Loucy (cell line): Measurements from ENCODE around the gene INHA.

Experiments
- H2AFZ ChIP-seq: fragments of 200-600 bp; sonication (generic); 2 replicates; pipeline ENCODE4 v1.6.0; 2016; ENCODE audit warnings: antibody characterized with exemption, mild to moderate bottlenecking, low read length, moderate library complexity
- H3F3A ChIP-seq: fragments of 200-600 bp; 2 replicates; pipeline ENCODE4 v1.6.0; 2016; ENCODE audit warnings: antibody characterized with exemption, low read depth, mild to moderate bottlenecking
- H3K27me3 ChIP-seq: fragments of 200-600 bp; sonication (generic); 2 replicates; pipeline ENCODE4 v1.6.1; 2014; ENCODE audit warnings: low read length, mild to moderate bottlenecking; ENCODE audit not compliant: insufficient read depth, poor library complexity, severe bottlenecking
- H3K36me3 ChIP-seq: fragments of 200-600 bp; sonication (generic); 2 replicates; pipeline ENCODE4 v1.6.1; 2016; ENCODE audit warnings: low read length; ENCODE audit not compliant: insufficient read depth
- H3K4me1 ChIP-seq: fragments of 200-600 bp; sonication (generic); 2 replicates; pipeline ENCODE4 v1.5.1; 2014; ENCODE audit warnings: low read length, mild to moderate bottlenecking; ENCODE audit not compliant: insufficient read depth, poor library complexity, severe bottlenecking
- H3K4me2 ChIP-seq: fragments of 200-600 bp; sonication (generic); 2 replicates; pipeline ENCODE4 v1.6.0; 2014; ENCODE audit warnings: antibody characterized with exemption, low read length, low read depth, mild to moderate bottlenecking; ENCODE audit not compliant: poor library complexity, severe bottlenecking
- H3K4me3 ChIP-seq: fragments of 200-600 bp; sonication (generic); 2 replicates; pipeline ENCODE4 v1.5.1; 2014; ENCODE audit warnings: low read length, mild to moderate bottlenecking, mixed read lengths; ENCODE audit not compliant: poor library complexity, severe bottlenecking
- H3K79me2 ChIP-seq: fragments of 200-600 bp; sonication (generic); 2 replicates; pipeline ENCODE4 v1.6.1; 2014; ENCODE audit warnings: low read length; ENCODE audit not compliant: insufficient read depth
- H3K9ac ChIP-seq: fragments of 200-600 bp; sonication (generic); 2 replicates; pipeline ENCODE4 v1.6.0; 2014; ENCODE audit warnings: mild to moderate bottlenecking, low read depth, low read length, moderate library complexity; ENCODE audit not compliant: poor library complexity, severe bottlenecking
- H3K9me2 ChIP-seq: fragments of 200-600 bp; sonication (generic); replicated peaks from 2 replicates; pipeline ENCODE4 v1.6.1; 2016; ENCODE audit warnings: low read depth, low read length, mixed read lengths
- H3K9me3 ChIP-seq: fragments of 200-600 bp; sonication (generic); 2 replicates; pipeline ENCODE4 v1.6.1; 2014; ENCODE audit warnings: mild to moderate bottlenecking, antibody characterized with exemption, low read length, low read depth; ENCODE audit not compliant: insufficient read depth
- H4K20me1 ChIP-seq: fragments of 200-600 bp; sonication (generic); 2 replicates; pipeline ENCODE4 v1.6.0; 2014; ENCODE audit warnings: antibody characterized with exemption, low read length, mild to moderate bottlenecking; ENCODE audit not compliant: insufficient read depth, poor library complexity, severe bottlenecking
- CTCF ChIP-seq: fragments of 200-600 bp; sonication (generic); conservative IDR thresholded peaks from 2 replicates; pipeline ENCODE4 v1.5.1; 2014; ENCODE audit warnings: mild to moderate bottlenecking, antibody characterized with exemption, low read length
- EZH2phosphoT487 ChIP-seq: fragments of 200-600 bp; IDR thresholded peaks from 2 replicates; pipeline ENCODE4 v1.6.1; 2018; ENCODE audit warnings: antibody characterized with exemption, mild to moderate bottlenecking, moderate library complexity, borderline replicate concordance

Gene INHA

GRCh38 chr2:219607931-219608330, 35.8 kb downstream of the INHA start:
- no peaks in the 10 kb centered on the region for H3K9me2 ChIP-seq
- H4K20me1 ChIP-seq: no peaks in the 10 kb centered on the region
- no peaks in the 10 kb centered on the region for H3K27me3 ChIP-seq
- H2AFZ ChIP-seq: no peak overlapping the region
- H3K36me3 ChIP-seq: peaks cover 8% of the 10 kb centered on the region; the same call in 1 of the 2 replicates
- H3K4me3 ChIP-seq: no peak overlapping the region
- TF ChIP-seq CTCF (no peak), EZH2phosphoT487 (no peak)
- no peaks in the 10 kb centered on the region for H3K4me1 ChIP-seq
- no peaks in the 10 kb centered on the region for H3K79me2 ChIP-seq
- H3K9me3 ChIP-seq: no peaks in the 10 kb centered on the region
- no peak overlapping the region for H3K4me2 ChIP-seq
- no peak overlapping the region for H3K9ac ChIP-seq
- H3F3A ChIP-seq: no peaks in the 10 kb centered on the region

GRCh38 chr2:219608399-219608964, 36.4 kb downstream of the INHA start:
- peaks cover 8% of the 10 kb centered on the region; the same call in 1 of the 2 replicates for H3K36me3 ChIP-seq
- no peaks in the 10 kb centered on the region for H3F3A ChIP-seq
- H3K9ac ChIP-seq: no peak overlapping the region
- H3K4me2 ChIP-seq: no peak overlapping the region
- TF ChIP-seq CTCF: no peak
- TF ChIP-seq EZH2phosphoT487: no peak
- H2AFZ ChIP-seq: no peak overlapping the region
- no peaks in the 10 kb centered on the region for H3K9me3 ChIP-seq
- no peaks in the 10 kb centered on the region for H3K9me2 ChIP-seq
- H3K4me3 ChIP-seq: no peak overlapping the region
- no peaks in the 10 kb centered on the region for H3K27me3 ChIP-seq
- H3K4me1 ChIP-seq: no peaks in the 10 kb centered on the region
- no peaks in the 10 kb centered on the region for H3K79me2 ChIP-seq
- H4K20me1 ChIP-seq: no peaks in the 10 kb centered on the region

DNA sequence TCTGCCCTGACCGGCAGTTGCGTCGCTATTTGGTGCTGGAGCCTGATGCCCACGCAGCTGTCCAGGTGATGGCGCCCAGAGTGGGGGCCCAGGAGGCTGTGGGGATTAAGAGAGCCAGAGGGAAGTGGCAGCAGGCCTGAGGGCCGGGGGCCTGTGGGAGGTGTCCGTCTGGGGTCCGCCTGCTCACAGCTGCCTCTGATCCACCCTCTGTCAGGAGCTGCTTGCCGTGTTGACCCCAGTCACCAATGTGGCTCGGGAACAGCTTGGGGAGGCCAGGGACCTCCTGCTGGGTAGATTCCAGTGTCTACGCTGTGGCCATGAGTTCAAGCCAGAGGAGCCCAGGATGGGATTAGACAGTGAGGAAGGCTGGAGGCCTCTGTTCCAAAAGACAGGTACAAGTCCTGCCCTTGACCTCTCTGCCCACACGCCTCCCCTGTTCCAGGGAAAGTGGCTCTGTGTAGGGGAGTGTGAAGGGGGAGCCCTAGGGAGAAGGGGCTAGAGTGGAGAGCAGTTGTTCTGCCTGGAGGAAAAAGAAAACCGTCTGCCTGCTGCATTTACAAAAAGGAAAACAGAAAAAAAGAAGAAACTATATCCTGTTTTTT, 37.1 kb downstream of the INHA start:
- H3K4me3 ChIP-seq: no peak overlapping the region
- H3K9me3 ChIP-seq: no peaks in the 10 kb centered on the region
- no peak overlapping the region for H3K9ac ChIP-seq
- no peaks in the 10 kb centered on the region for H3K9me2 ChIP-seq
- no peaks in the 10 kb centered on the region for H3K27me3 ChIP-seq
- TF ChIP-seq EZH2phosphoT487: no peak
- no peak for TF ChIP-seq CTCF
- no peak overlapping the region for H2AFZ ChIP-seq
- peaks cover 8% of the 10 kb centered on the region; the same call in 1 of the 2 replicates for H3K36me3 ChIP-seq
- H3K4me2 ChIP-seq: no peak overlapping the region
- H3F3A ChIP-seq: no peaks in the 10 kb centered on the region
- no peaks in the 10 kb centered on the region for H3K79me2 ChIP-seq
- H4K20me1 ChIP-seq: no peaks in the 10 kb centered on the region
- H3K4me1 ChIP-seq: no peaks in the 10 kb centered on the region
